Stimulated activated naive B cell treated with anti-CD40 and anti-IgM and Interleukin-4, amounts not matched to agents 10 μg/mL and 1 μg/mL and 100 μg/mL, for 72 hours (primary cell): ENCODE measurements around the gene SBK3.
"Not testable (repeated sequence)": the region's sequence is repeated elsewhere in the genome, so short reads cannot be mapped to it uniquely, and the experiment has no call there.

Experiments
- ATAC-seq, 2 donors: fragments of 150-1000 bp; cut with Tn5 transposase; replicated peaks; 2 replicates each; pipeline ENCODE4 v1.10.0; 2021; ENCODE audit warnings: moderate library complexity in 1 of 2
- DNase-seq: peaks from one replicate; pipeline ENCODE4 v3.0.0; 2021
- H3K27ac Mint-ChIP-seq: one replicate; pipeline ENCODE4 v1.8.0; 2022; ENCODE audit warnings: mild to moderate bottlenecking, mixed read lengths
- H3K27me3 Mint-ChIP-seq, 2 donors: one replicate each; pipeline ENCODE4 v1.8.0; 2022; ENCODE audit warnings: mixed read lengths in 2 of 2
- H3K36me3 Mint-ChIP-seq, 2 donors: one replicate each; pipeline ENCODE4 v1.8.0; 2022; ENCODE audit warnings: mixed read lengths in 2 of 2, mild to moderate bottlenecking in 1 of 2
- H3K4me1 Mint-ChIP-seq, 2 donors: one replicate each; pipeline ENCODE4 v1.8.0; 2022; ENCODE audit warnings: mixed read lengths in 2 of 2, mild to moderate bottlenecking in 1 of 2
- H3K4me3 Mint-ChIP-seq, 2 donors: one replicate each; pipeline ENCODE4 v1.8.0; 2022; ENCODE audit warnings: mild to moderate bottlenecking in 2 of 2, mixed read lengths in 2 of 2, moderate library complexity in 1 of 2
- H3K9me3 Mint-ChIP-seq, 2 donors: one replicate each; pipeline ENCODE4 v1.8.0; 2022; ENCODE audit warnings: mixed read lengths in 2 of 2, mild to moderate bottlenecking in 1 of 2

The SBK3 gene

DNA sequence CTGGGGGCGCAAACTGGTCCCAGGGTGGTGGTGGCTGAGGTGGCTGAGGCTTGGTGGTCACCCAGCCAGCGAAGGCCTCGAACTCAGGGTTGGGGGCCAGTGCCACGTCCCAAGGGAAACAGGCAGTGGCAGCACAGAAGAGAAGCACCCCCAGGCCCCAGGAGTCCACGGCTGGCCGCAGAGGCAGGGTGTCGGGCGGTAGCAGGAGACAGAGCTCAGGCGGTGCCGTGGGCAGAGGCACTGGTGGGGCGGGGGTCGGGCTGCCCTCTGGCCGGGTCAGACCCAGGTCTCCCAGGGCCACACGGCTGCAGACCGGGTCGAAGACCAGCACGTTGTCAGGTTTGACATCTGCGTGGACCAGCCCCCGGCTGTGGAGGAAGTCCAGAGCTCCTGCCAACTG, 4.3 kb downstream of the SBK3 start:
- no peak overlapping the region for H3K4me3 Mint-ChIP-seq
- no peak for DNase-seq
- H3K27ac Mint-ChIP-seq, result no peak overlapping the region
- peaks cover 0 to 1% of the 10 kb centered on the region in 2 donors for H3K36me3 Mint-ChIP-seq
- no peak for ATAC-seq
- peaks cover 27 to 31% of the 10 kb centered on the region in 2 donors for H3K27me3 Mint-ChIP-seq
- peaks cover 3 to 8% of the 10 kb centered on the region in 2 donors for H3K9me3 Mint-ChIP-seq
- H3K4me1 Mint-ChIP-seq, result no peaks in the 10 kb centered on the region

- Mint-ChIP-seq H3K4me3 (no peak overlapping the region), H3K27ac (no peak overlapping the region), H3K9me3 (peaks cover 3 to 8% of the 10 kb centered on the region in 2 donors), H3K36me3 (peaks cover 0 to 1% of the 10 kb centered on the region in 2 donors), H3K4me1 (no peaks in the 10 kb centered on the region), H3K27me3 (peaks cover 22 to 26% of the 10 kb centered on the region in 2 donors)
- no peak for DNase-seq
- ATAC-seq, result no peak
Measured at GRCh38 chr19:55540619-55541018, 4.7 kb downstream of the SBK3 start.

DNA sequence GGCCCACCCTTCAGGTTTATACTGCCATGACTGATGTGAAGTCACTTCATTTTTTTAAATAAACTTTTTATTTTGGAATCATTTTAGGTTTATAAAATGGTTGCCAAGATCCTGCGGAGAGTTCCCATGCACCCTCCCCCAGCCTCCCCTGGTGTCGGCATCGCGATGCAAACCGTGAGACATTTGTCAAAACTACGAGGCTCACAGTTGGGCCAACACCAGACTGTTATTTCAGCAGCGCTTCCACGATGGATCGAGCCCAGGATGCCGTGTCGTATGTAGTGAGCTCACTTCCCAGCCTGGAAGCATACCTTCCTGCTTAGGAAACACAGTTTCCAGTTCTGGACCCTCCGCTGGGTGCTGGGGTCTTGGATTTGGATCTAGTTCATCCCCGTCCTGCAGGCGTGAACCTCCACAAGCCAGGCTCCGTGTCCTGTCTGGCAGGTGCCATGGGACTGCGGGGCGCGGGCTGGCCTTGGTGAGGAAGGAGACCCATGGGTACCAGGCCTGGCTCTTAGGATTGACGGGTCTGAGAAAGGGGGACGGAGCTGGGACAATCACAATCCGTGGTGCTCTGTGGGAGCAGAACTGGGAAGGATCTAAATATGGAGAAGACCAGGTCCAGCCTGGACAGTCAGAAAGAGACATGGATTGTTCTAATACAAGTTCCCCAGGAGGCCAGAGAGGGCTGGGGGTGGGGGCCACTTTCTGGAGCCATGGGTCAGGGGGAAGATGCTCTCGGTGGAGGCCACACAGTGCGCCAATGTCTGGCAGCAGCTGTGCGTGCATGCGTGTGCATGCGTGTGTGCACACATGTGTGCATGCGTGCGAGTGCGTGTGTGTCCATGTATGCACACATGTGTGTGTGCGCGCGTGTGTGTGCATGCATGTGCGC, 6.0 kb downstream of the SBK3 start:
- peaks cover 0 to 1% of the 10 kb centered on the region in 2 donors for H3K36me3 Mint-ChIP-seq
- H3K9me3 Mint-ChIP-seq, result peaks cover 3 to 8% of the 10 kb centered on the region in 2 donors
- ATAC-seq (no peak), DNase-seq (no peak)
- no peaks in the 10 kb centered on the region for H3K4me1 Mint-ChIP-seq
- H3K4me3 Mint-ChIP-seq, result no peak overlapping the region
- H3K27ac Mint-ChIP-seq, result no peak overlapping the region
- peaks cover 15 to 19% of the 10 kb centered on the region in 2 donors for H3K27me3 Mint-ChIP-seq

DNA sequence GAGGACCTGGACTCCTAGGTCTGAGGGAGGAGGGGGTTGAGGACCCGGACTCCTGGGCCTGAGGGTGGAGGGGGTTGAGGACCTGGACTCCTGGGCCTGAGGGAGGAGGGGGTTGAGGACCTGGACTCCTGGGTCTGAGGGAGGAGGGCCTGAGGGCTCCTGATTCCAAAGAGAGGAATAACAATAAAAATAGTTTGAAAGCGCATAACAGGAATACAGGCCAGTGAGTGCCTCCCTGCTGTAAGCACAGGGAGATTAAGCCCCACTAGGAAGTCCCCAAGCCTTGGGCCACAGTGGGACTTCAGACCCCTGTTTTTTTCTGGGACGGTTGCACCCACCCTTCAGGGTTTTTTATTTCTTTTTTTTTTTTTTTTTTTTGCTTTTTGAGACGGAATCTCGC, 7.2 kb downstream of the SBK3 start:
- Mint-ChIP-seq H3K36me3 (no peaks in the 10 kb centered on the region), H3K4me3 (no peak overlapping the region), H3K9me3 (peaks cover 0 to 4% of the 10 kb centered on the region in 2 donors), H3K27me3 (peaks cover 9 to 15% of the 10 kb centered on the region in 2 donors), H3K27ac (no peak overlapping the region), H3K4me1 (peaks cover 0 to 2% of the 10 kb centered on the region in 2 donors)
- ATAC-seq (no peak), DNase-seq (no peak)

GRCh38 chr19:55537741-55538111, 7.6 kb downstream of the SBK3 start:
- ATAC-seq (no peak), DNase-seq (no peak)
- H3K27me3 Mint-ChIP-seq, result peaks cover 8 to 14% of the 10 kb centered on the region in 2 donors
- H3K4me1 Mint-ChIP-seq, result peaks cover 0 to 2% of the 10 kb centered on the region in 2 donors
- no peak overlapping the region for H3K27ac Mint-ChIP-seq
- no peak overlapping the region for H3K4me3 Mint-ChIP-seq
- peaks cover 0 to 3% of the 10 kb centered on the region in 2 donors for H3K9me3 Mint-ChIP-seq
- no peaks in the 10 kb centered on the region for H3K36me3 Mint-ChIP-seq

GRCh38 chr19:55536951-55537740, 8.2 kb downstream of the SBK3 start, which contains the start of gene SBK2:
TSS of gene SBK2 (minus strand) at chr19:55537133. CDS start at chr19:55536294, 839 bp downstream.
- DNase-seq (no peak), ATAC-seq (no peak)
- H3K36me3 Mint-ChIP-seq, result no peaks in the 10 kb centered on the region
- H3K4me3 Mint-ChIP-seq, result no peak within 1 kb of the TSS
- no peak within 1 kb of the TSS for H3K27ac Mint-ChIP-seq
- H3K4me1 Mint-ChIP-seq, result peaks cover 0 to 2% of the 10 kb centered on the region in 2 donors
- no peaks in the 10 kb centered on the region for H3K9me3 Mint-ChIP-seq
- peaks cover 3 to 8% of the 10 kb centered on the region in 2 donors for H3K27me3 Mint-ChIP-seq

GRCh38 chr19:55536366-55536765, 9.0 kb downstream of the SBK3 start:
- Mint-ChIP-seq H3K9me3 (no peaks in the 10 kb centered on the region), H3K4me1 (peaks cover 0 to 2% of the 10 kb centered on the region in 2 donors), H3K27me3 (peaks cover 0 to 4% of the 10 kb centered on the region in 2 donors), H3K4me3 (no peak overlapping the region), H3K27ac (no peak overlapping the region), H3K36me3 (no peaks in the 10 kb centered on the region)
- ATAC-seq, result no peak
- no peak for DNase-seq

DNA sequence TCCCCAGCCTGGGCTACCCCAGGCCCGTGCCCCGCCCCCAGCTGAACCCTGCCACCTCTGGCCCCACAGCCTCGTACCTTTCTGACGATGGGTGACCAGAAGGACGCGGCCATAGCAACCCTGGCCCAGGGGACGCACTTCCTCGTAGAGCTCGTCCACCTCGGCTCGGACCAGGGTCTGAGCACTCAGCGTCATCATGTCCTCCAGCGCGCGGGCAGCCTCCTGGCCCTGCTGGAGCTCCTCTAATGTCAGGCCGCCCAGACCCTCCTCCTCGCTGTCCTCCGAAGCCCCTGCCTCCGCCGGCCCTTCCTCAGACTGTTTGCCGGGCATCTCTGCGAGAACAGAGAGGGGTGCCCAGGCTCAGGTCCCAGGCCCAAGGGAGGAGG, 9.4 kb downstream of the SBK3 start:
- Mint-ChIP-seq H3K27ac (no peak overlapping the region), H3K27me3 (peaks cover 0 to 4% of the 10 kb centered on the region in 2 donors), H3K36me3 (no peaks in the 10 kb centered on the region), H3K4me1 (peaks cover 0 to 2% of the 10 kb centered on the region in 2 donors), H3K9me3 (no peaks in the 10 kb centered on the region), H3K4me3 (no peak overlapping the region)
- no peak for DNase-seq
- no peak for ATAC-seq

GRCh38 chr19:55535173-55535964, 10.0 kb downstream of the SBK3 start:
- Mint-ChIP-seq H3K9me3 (no peaks in the 10 kb centered on the region), H3K27me3 (peaks cover 0 to 4% of the 10 kb centered on the region in 2 donors), H3K36me3 (no peaks in the 10 kb centered on the region), H3K4me1 (peaks cover 0 to 2% of the 10 kb centered on the region in 2 donors), H3K27ac (peak overlapping the region; percentile 5), H3K4me3 (no peak overlapping the region)
- ATAC-seq (no peak), DNase-seq (no peak)

DNA sequence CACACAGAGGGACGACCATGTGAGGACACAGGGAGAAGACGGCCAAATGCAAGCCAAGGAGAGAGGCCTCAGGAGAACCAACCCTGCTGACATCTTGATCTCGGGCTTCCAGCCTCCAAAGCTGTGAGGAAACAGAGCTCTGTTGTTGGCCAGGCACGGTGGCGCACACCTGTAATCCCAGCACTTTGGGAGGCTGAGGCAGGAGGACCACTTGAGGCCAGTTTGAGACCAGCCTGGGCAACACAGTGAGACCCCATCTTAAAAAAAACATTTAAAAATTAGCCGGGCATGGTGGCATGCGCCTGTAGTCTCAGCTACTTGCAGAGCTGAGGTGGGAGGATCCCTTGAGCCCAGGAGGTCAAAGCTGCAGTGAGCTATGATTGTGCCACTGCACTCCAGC, 11.1 kb downstream of the SBK3 start:
- H3K4me3 Mint-ChIP-seq, DNase-seq, H3K4me1 Mint-ChIP-seq, H3K9me3 Mint-ChIP-seq, H3K27me3 Mint-ChIP-seq, H3K36me3 Mint-ChIP-seq, H3K27ac Mint-ChIP-seq, ATAC-seq: not testable (repeated sequence)

DNA sequence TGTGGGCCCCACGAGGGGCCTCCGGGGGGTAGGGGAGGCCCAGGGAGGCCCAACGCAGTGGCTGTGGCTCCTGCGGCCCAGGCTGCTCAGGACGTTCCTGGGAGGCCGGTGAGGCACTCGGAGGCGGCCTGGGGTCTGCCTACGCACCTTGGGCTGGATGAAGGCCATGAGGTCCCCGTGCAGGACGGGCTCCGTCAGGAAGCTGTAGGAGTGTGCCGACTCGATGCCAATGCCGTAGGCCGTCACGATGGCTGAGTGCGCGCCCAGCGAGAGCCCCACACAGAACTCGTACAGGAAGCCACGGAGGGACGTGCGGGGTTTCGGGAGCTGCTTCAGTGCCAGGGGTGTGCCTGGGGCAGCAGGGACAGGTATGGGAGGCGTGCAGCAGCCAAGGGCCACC, 14.3 kb downstream of the SBK3 start:
- no peak overlapping the region for H3K4me3 Mint-ChIP-seq
- H3K9me3 Mint-ChIP-seq, result no peaks in the 10 kb centered on the region
- H3K36me3 Mint-ChIP-seq, result no peaks in the 10 kb centered on the region
- H3K4me1 Mint-ChIP-seq, result peaks cover 0 to 2% of the 10 kb centered on the region in 2 donors
- H3K27ac Mint-ChIP-seq, result no peak overlapping the region
- peaks cover 4% of the 10 kb centered on the region in 2 donors for H3K27me3 Mint-ChIP-seq
- DNase-seq (no peak), ATAC-seq (no peak)

- Mint-ChIP-seq H3K36me3 (no peaks in the 10 kb centered on the region), H3K9me3 (no peaks in the 10 kb centered on the region), H3K27ac (no peak overlapping the region), H3K4me1 (peaks cover 0 to 2% of the 10 kb centered on the region in 2 donors), H3K27me3 (peaks cover 9 to 13% of the 10 kb centered on the region in 2 donors), H3K4me3 (no peak overlapping the region)
- no peak for ATAC-seq
- no peak for DNase-seq
Measured at GRCh38 chr19:55529636-55530234, 15.6 kb downstream of the SBK3 start.

GRCh38 chr19:55528030-55528803, 17.1 kb downstream of the SBK3 start:
- H3K27me3 Mint-ChIP-seq, result peaks cover 8 to 18% of the 10 kb centered on the region in 2 donors
- no peaks in the 10 kb centered on the region for H3K4me1 Mint-ChIP-seq
- no peak overlapping the region for H3K4me3 Mint-ChIP-seq
- no peaks in the 10 kb centered on the region for H3K9me3 Mint-ChIP-seq
- no peak overlapping the region for H3K27ac Mint-ChIP-seq
- H3K36me3 Mint-ChIP-seq, result no peaks in the 10 kb centered on the region
- ATAC-seq (no peak), DNase-seq (no peak)
